Neural crest cell (in vitro differentiated cells): ENCODE data around the gene RASA3. TPM values are rescaled to one million over a fixed set of nuclear protein-coding genes. Genes with fewer than 3 reads are reported as not detected.

ENCODE experiments used
- DNase-seq: peaks from one replicate; pipeline ENCODE4 v3.0.0; 2021; ENCODE audit warnings: low read depth, mixed read lengths, low spot score
- H3K27ac Mint-ChIP-seq: one replicate; pipeline ENCODE4 v1.8.0; 2021; ENCODE audit warnings: mild to moderate bottlenecking, mixed read lengths; ENCODE audit not compliant: unreplicated experiment
- H3K27me3 Mint-ChIP-seq: 2 replicates; pipeline ENCODE4 v1.8.0; 2021; ENCODE audit warnings: low read depth, mild to moderate bottlenecking, mixed read lengths
- H3K36me3 Mint-ChIP-seq: 2 replicates; pipeline ENCODE4 v1.8.0; 2021; ENCODE audit warnings: low read depth, mild to moderate bottlenecking, mixed read lengths
- H3K4me1 Mint-ChIP-seq: 2 replicates; pipeline ENCODE4 v1.8.0; 2021; ENCODE audit warnings: mixed read lengths
- H3K4me3 Mint-ChIP-seq: one replicate; pipeline ENCODE4 v1.8.0; 2021; ENCODE audit warnings: mild to moderate bottlenecking, mixed read lengths
- H3K9me3 Mint-ChIP-seq: 2 replicates; pipeline ENCODE4 v1.8.0; 2021; ENCODE audit warnings: mixed read lengths
- CTCF ChIP-seq: fragments of 200-600 bp; sonication (generic); conservative IDR thresholded peaks from 2 replicates; pipeline ENCODE4 v1.5.0; 2021; ENCODE audit warnings: antibody characterized with exemption, mild to moderate bottlenecking
- total RNA-seq: library from RNA; stranded (reverse); gene quantifications from 2 replicates; pipeline ENCODE4 v1.2.1, GENCODE V29; 2021

The RASA3 gene
- total RNA-seq, 1 donor from 2014 or later = 29.5 TPM

GRCh38 chr13:114061047-114061446 lies 71.4 kb downstream of the RASA3 start:
- Mint-ChIP-seq H3K27ac (no peak overlapping the region), H3K4me1 (peaks cover 69% of the 10 kb centered on the region), H3K27me3 (peaks cover 4% of the 10 kb centered on the region), H3K36me3 (peaks cover 3% of the 10 kb centered on the region), H3K4me3 (no peak overlapping the region), H3K9me3 (no peaks in the 10 kb centered on the region)
- no peak for DNase-seq
- TF ChIP-seq CTCF = no peak

- Mint-ChIP-seq H3K27ac (peak overlapping the region; percentile 97), H3K27me3 (peaks cover 4% of the 10 kb centered on the region), H3K36me3 (peaks cover 3% of the 10 kb centered on the region), H3K4me3 (peak overlapping the region; percentile 41), H3K9me3 (no peaks in the 10 kb centered on the region), H3K4me1 (peaks cover 69% of the 10 kb centered on the region)
- no peak for DNase-seq
- no peak for TF ChIP-seq CTCF
These were observed 72.2 kb downstream of the RASA3 start for GRCh38 chr13:114059946-114060860.

- Mint-ChIP-seq H3K36me3 (peaks cover 3% of the 10 kb centered on the region), H3K27ac (peak overlapping the region; percentile 97), H3K4me1 (peaks cover 69% of the 10 kb centered on the region), H3K9me3 (no peaks in the 10 kb centered on the region), H3K4me3 (no peak overlapping the region), H3K27me3 (no peaks in the 10 kb centered on the region)
- no peak for DNase-seq
- no peak for TF ChIP-seq CTCF
These were observed 73.0 kb downstream of the RASA3 start for GRCh38 chr13:114059428-114059827.

- peaks cover 3% of the 10 kb centered on the region for H3K36me3 Mint-ChIP-seq
- no peak overlapping the region for H3K4me3 Mint-ChIP-seq
- TF ChIP-seq CTCF = no peak
- no peak for DNase-seq
- no peaks in the 10 kb centered on the region for H3K9me3 Mint-ChIP-seq
- H3K4me1 Mint-ChIP-seq = peaks cover 68% of the 10 kb centered on the region
- H3K27ac Mint-ChIP-seq = no peak overlapping the region
- no peaks in the 10 kb centered on the region for H3K27me3 Mint-ChIP-seq
These were observed 74.2 kb downstream of the RASA3 start for GRCh38 chr13:114058051-114058867.

- H3K4me1 Mint-ChIP-seq = peaks cover 67% of the 10 kb centered on the region
- H3K4me3 Mint-ChIP-seq = peak overlapping the region; percentile 54
- H3K27me3 Mint-ChIP-seq = no peaks in the 10 kb centered on the region
- H3K9me3 Mint-ChIP-seq = no peaks in the 10 kb centered on the region
- no peak for TF ChIP-seq CTCF
- DNase-seq = no peak
- H3K27ac Mint-ChIP-seq = no peak overlapping the region
- peaks cover 3% of the 10 kb centered on the region for H3K36me3 Mint-ChIP-seq
These were observed 75.0 kb downstream of the RASA3 start for GRCh38 chr13:114057166-114058050.
